HG03521 (cell line): ENCODE measurements around the gene CA6.
"Not testable (repeated sequence)": the region's sequence is repeated elsewhere in the genome, so short reads cannot be mapped to it uniquely, and the experiment has no call there.

Experiments
- ATAC-seq: cut with Tn5 transposase; IDR thresholded peaks from one replicate; pipeline ENCODE4 v1.9.1; 2021; ENCODE audit warnings: mild to moderate bottlenecking, moderate library complexity; ENCODE audit not compliant: unreplicated experiment

The CA6 gene

GRCh38 chr1:8945568-8945967 lies at the start of gene CA6:
CA6 (plus strand) TSS chr1:8945868; CDS start chr1:8945887, 19 bp downstream.
- no peak for ATAC-seq

- ATAC-seq, result not testable (repeated sequence)
These were observed 48.9 kb upstream of the CA6 start for GRCh38 chr1:8896775-8897174.

- ATAC-seq, result not testable (repeated sequence)
These were observed 48.2 kb upstream of the CA6 start for GRCh38 chr1:8897505-8897904.

GRCh38 chr1:8898418-8898817 lies 47.2 kb upstream of the CA6 start:
- not testable (repeated sequence) for ATAC-seq

- no peak for ATAC-seq
These were observed 46.6 kb upstream of the CA6 start for GRCh38 chr1:8899046-8899445.

- ATAC-seq, result not testable (repeated sequence)
These were observed 45.0 kb upstream of the CA6 start for GRCh38 chr1:8900684-8901083.

GRCh38 chr1:8902765-8903164 lies 42.9 kb upstream of the CA6 start:
- no peak for ATAC-seq

- ATAC-seq, result no peak
These were observed 42.3 kb upstream of the CA6 start for GRCh38 chr1:8903410-8903809.

GRCh38 chr1:8903908-8904650 lies 41.6 kb upstream of the CA6 start:
- ATAC-seq, result no peak

GRCh38 chr1:8905582-8906191 lies 40.0 kb upstream of the CA6 start:
- no peak for ATAC-seq

- no peak for ATAC-seq
These were observed 37.1 kb upstream of the CA6 start for GRCh38 chr1:8908388-8909151.

GRCh38 chr1:8910331-8910730 lies 35.3 kb upstream of the CA6 start:
- ATAC-seq, result no peak

GRCh38 chr1:8910914-8911313 lies 34.8 kb upstream of the CA6 start:
- no peak for ATAC-seq

GRCh38 chr1:8911416-8912309 lies 34.0 kb upstream of the CA6 start:
- no peak for ATAC-seq

GRCh38 chr1:8913457-8913856 lies 32.2 kb upstream of the CA6 start:
- no peak for ATAC-seq

- ATAC-seq, result no peak
These were observed 31.2 kb upstream of the CA6 start for GRCh38 chr1:8914466-8914865.

- ATAC-seq, result no peak
These were observed 30.2 kb upstream of the CA6 start for GRCh38 chr1:8915446-8915845.

- not testable (repeated sequence) for ATAC-seq
These were observed 28.1 kb upstream of the CA6 start for GRCh38 chr1:8917536-8917935.

GRCh38 chr1:8922962-8923361 lies 22.7 kb upstream of the CA6 start:
- ATAC-seq, result no peak

GRCh38 chr1:8925406-8925805 lies 20.3 kb upstream of the CA6 start:
- ATAC-seq, result no peak

- no peak for ATAC-seq
These were observed 19.7 kb upstream of the CA6 start for GRCh38 chr1:8925960-8926359.
